Neuronal stem cell (in vitro differentiated cells): ENCODE measurements around the gene SAMD14.

ENCODE experiments used
- DNase-seq: peaks from one replicate; pipeline ENCODE4 v3.0.0-alpha.2; 2013; ENCODE audit warnings: low spot score
- H2AFZ ChIP-seq: one replicate; pipeline ENCODE4 v1.6.1; 2013; ENCODE audit warnings: mild to moderate bottlenecking, low read length, inconsistent platforms
- H2AK5ac ChIP-seq: 2 replicates; pipeline ENCODE4 v1.6.1; 2013; ENCODE audit warnings: low read depth, mild to moderate bottlenecking, inconsistent platforms, low read length, moderate library complexity, mixed read lengths
- H2BK120ac ChIP-seq: 2 replicates; pipeline ENCODE4 v1.6.1; 2013; ENCODE audit warnings: low read depth, mild to moderate bottlenecking, inconsistent platforms, low read length, moderate library complexity, mixed read lengths
- H2BK12ac ChIP-seq: one replicate; pipeline ENCODE4 v1.6.1; 2013; ENCODE audit warnings: low read length, inconsistent platforms
- H2BK15ac ChIP-seq: 2 replicates; pipeline ENCODE4 v1.6.1; 2013; ENCODE audit warnings: mild to moderate bottlenecking, low read length, inconsistent platforms, mixed read lengths
- H2BK5ac ChIP-seq: one replicate; pipeline ENCODE4 v1.6.1; 2013; ENCODE audit warnings: inconsistent platforms, mild to moderate bottlenecking, low read length, moderate library complexity
- H3K14ac ChIP-seq: one replicate; pipeline ENCODE4 v1.6.1; 2013; ENCODE audit warnings: low read length, inconsistent platforms
- H3K18ac ChIP-seq: 2 replicates; pipeline ENCODE4 v1.6.1; 2013; ENCODE audit warnings: low read length, inconsistent platforms
- H3K23ac ChIP-seq: 2 replicates; pipeline ENCODE4 v1.6.1; 2013; ENCODE audit warnings: low read depth, mild to moderate bottlenecking, mixed read lengths, low read length, inconsistent platforms; ENCODE audit not compliant: poor library complexity
- H3K27ac ChIP-seq: replicated peaks from 3 replicates; pipeline ENCODE4 v1.5.1; 2013; ENCODE audit warnings: low read length, inconsistent platforms
- H3K27me3 ChIP-seq, 3 experiments: 2 replicates each; pipeline ENCODE4 v1.6.1; 2013; ENCODE audit warnings: low read length in 3 of 3, mild to moderate bottlenecking in 2 of 3, inconsistent platforms in 1 of 3, low read depth in 1 of 3, mixed read lengths in 1 of 3, moderate library complexity in 1 of 3; ENCODE audit not compliant: control insufficient read depth in 3 of 3, insufficient read depth in 3 of 3
- H3K36me3 ChIP-seq, 2 donors: replicated peaks in 1 of 2; 2 replicates each; pipeline ENCODE4 v1.6.1; 2013; ENCODE audit warnings: low read length in 2 of 2; ENCODE audit not compliant: control insufficient read depth in 2 of 2, insufficient read depth in 2 of 2
- H3K4ac ChIP-seq: 2 replicates; pipeline ENCODE4 v1.6.1; 2013; ENCODE audit warnings: inconsistent platforms, mild to moderate bottlenecking, low read length, moderate library complexity
- H3K4me1 ChIP-seq, 2 donors: 1 replicate in 1 of 2; 2 replicates in 1 of 2; pipeline ENCODE4 v1.6.1; 2013; ENCODE audit warnings: low read length in 2 of 2, low read depth in 1 of 2; ENCODE audit not compliant: control insufficient read depth in 2 of 2, insufficient read depth in 1 of 2
- H3K4me2 ChIP-seq: one replicate; pipeline ENCODE4 v1.6.1; 2013; ENCODE audit warnings: mild to moderate bottlenecking, low read length, inconsistent platforms; ENCODE audit not compliant: insufficient read depth, poor library complexity, severe bottlenecking
- H3K4me3 ChIP-seq, 2 donors: 2 replicates each; pipeline ENCODE4 v1.5.1; 2013; ENCODE audit warnings: low read length in 2 of 2, mild to moderate bottlenecking in 2 of 2, inconsistent platforms in 1 of 2, moderate library complexity in 1 of 2
- H3K79me1 ChIP-seq: one replicate; pipeline ENCODE4 v1.6.1; 2013; ENCODE audit warnings: low read depth, mild to moderate bottlenecking, inconsistent platforms, low read length, moderate library complexity
- H3K9ac ChIP-seq: one replicate; pipeline ENCODE4 v1.6.1; 2013; ENCODE audit warnings: mild to moderate bottlenecking, low read depth, low read length, inconsistent platforms; ENCODE audit not compliant: poor library complexity
- H3K9me3 ChIP-seq, 2 donors: replicated peaks in 1 of 2; 2 replicates each; pipeline versions ENCODE3 to v1.6.1; 2013; ENCODE audit warnings: low read length in 2 of 2, mild to moderate bottlenecking in 2 of 2, inconsistent platforms in 1 of 2, low read depth in 1 of 2, mixed read lengths in 1 of 2, moderate library complexity in 1 of 2; ENCODE audit not compliant: control insufficient read depth in 2 of 2, insufficient read depth in 1 of 2
- H4K8ac ChIP-seq: one replicate; pipeline ENCODE4 v1.6.1; 2013; ENCODE audit warnings: low read depth, mild to moderate bottlenecking, inconsistent platforms, low read length, moderate library complexity
- H4K91ac ChIP-seq: one replicate; pipeline ENCODE4 v1.6.1; 2013; ENCODE audit warnings: low read length, low read depth, mild to moderate bottlenecking, inconsistent platforms; ENCODE audit not compliant: poor library complexity
- WGBS, 2 donors: extraction: QIAGEN DNeasy Blood & Tissue Kit; methylation state at CpG; one replicate each; pipeline ENCODE4 v1.1.7; 2013; ENCODE audit warnings: missing lambda C conversion rate in 2 of 2, mixed read lengths in 1 of 2; ENCODE audit not compliant: insufficient read length in 2 of 2, insufficient replicate concordance in 1 of 2; ENCODE audit errors: extremely low coverage in 2 of 2; 5-methylcytosine and 5-hydroxymethylcytosine counted together

Gene SAMD14

GRCh38 chr17:50070908-50071680, 58.9 kb downstream of the SAMD14 start:
- no peak overlapping the region for H4K91ac ChIP-seq
- no CpG with 5 or more reads among the region's 16 CpGs for WGBS, 2 donors
- H3K36me3 ChIP-seq, result no peaks in the 10 kb centered on the region

GRCh38 chr17:50067996-50068395, 62.0 kb downstream of the SAMD14 start:
- Histone ChIP-seq H3K4me2 (no peak overlapping the region), H3K36me3 (no peaks in the 10 kb centered on the region), H2BK15ac (no peak overlapping the region), H3K18ac (no peak overlapping the region), H3K4ac (no peak overlapping the region), H3K4me3 (no peak overlapping the region), H3K27ac (no peak overlapping the region), H3K4me1 (peaks cover 1 to 4% of the 10 kb centered on the region in 2 donors), H4K91ac (no peak overlapping the region), H3K23ac (peak overlapping the region; percentile 38), H3K79me1 (no peaks in the 10 kb centered on the region), H3K14ac (peak overlapping the region; percentile 66), H2AFZ (no peak overlapping the region), H2BK120ac (no peak overlapping the region), H4K8ac (no peak overlapping the region), H3K27me3 (no peaks in the 10 kb centered on the region), H3K9ac (no peak overlapping the region), H2AK5ac (no peak overlapping the region), H2BK12ac (no peak overlapping the region), H2BK5ac (no peak overlapping the region), H3K9me3 (no peaks in the 10 kb centered on the region)
- no peak for DNase-seq
- WGBS, 2 donors, result no CpG with 5 or more reads among the region's 13 CpGs

More at GRCh38 chr17:50070908-50071680, 58.9 kb downstream of the SAMD14 start:
- Histone ChIP-seq H3K18ac (no peak overlapping the region), H3K27me3 (no peaks in the 10 kb centered on the region), H3K9me3 (no peaks in the 10 kb centered on the region), H3K79me1 (no peaks in the 10 kb centered on the region), H3K4me1 (no peaks in the 10 kb centered on the region), H3K4me3 (no peak overlapping the region), H3K27ac (no peak overlapping the region), H2AK5ac (no peak overlapping the region), H4K8ac (no peak overlapping the region), H3K4me2 (no peak overlapping the region), H3K14ac (no peak overlapping the region), H3K9ac (no peak overlapping the region), H2BK12ac (no peak overlapping the region), H2BK5ac (no peak overlapping the region), H2BK15ac (no peak overlapping the region), H3K23ac (no peak overlapping the region), H3K4ac (no peak overlapping the region), H2BK120ac (no peak overlapping the region), H2AFZ (no peak overlapping the region)
- DNase-seq, result no peak

GRCh38 chr17:50066995-50067394, 63.0 kb downstream of the SAMD14 start:
- no peak overlapping the region for H4K8ac ChIP-seq
- no peak overlapping the region for H3K4me3 ChIP-seq
- no peak overlapping the region for H2BK15ac ChIP-seq
- no CpG with 5 or more reads among the region's 2 CpGs for WGBS, 2 donors
- no peaks in the 10 kb centered on the region for H3K36me3 ChIP-seq
- no peak overlapping the region for H2AFZ ChIP-seq
- no peaks in the 10 kb centered on the region for H3K79me1 ChIP-seq
- H3K23ac ChIP-seq, result no peak overlapping the region
- no peak overlapping the region for H2BK12ac ChIP-seq
- no peaks in the 10 kb centered on the region for H3K27me3 ChIP-seq
- no peak overlapping the region for H3K14ac ChIP-seq
- peaks cover 1 to 4% of the 10 kb centered on the region in 2 donors for H3K4me1 ChIP-seq
- H3K18ac ChIP-seq, result no peak overlapping the region
- H3K9me3 ChIP-seq, result no peaks in the 10 kb centered on the region
- no peak for DNase-seq
- no peak overlapping the region for H3K9ac ChIP-seq
- H2BK5ac ChIP-seq, result no peak overlapping the region
- H2BK120ac ChIP-seq, result no peak overlapping the region
- no peak overlapping the region for H3K27ac ChIP-seq
- H4K91ac ChIP-seq, result no peak overlapping the region
- no peak overlapping the region for H2AK5ac ChIP-seq
- H3K4ac ChIP-seq, result no peak overlapping the region
- no peak overlapping the region for H3K4me2 ChIP-seq

GRCh38 chr17:50065056-50065455, 64.9 kb downstream of the SAMD14 start:
- H3K27ac ChIP-seq, result no peak overlapping the region
- WGBS, 2 donors, result no CpG with 5 or more reads among the region's 3 CpGs
- no peak overlapping the region for H2BK15ac ChIP-seq
- peak overlapping the region; percentile 82 for H2AFZ ChIP-seq
- no peak for DNase-seq
- H3K4me1 ChIP-seq, result peaks cover 1 to 4% of the 10 kb centered on the region in 2 donors
- H3K9me3 ChIP-seq, result no peaks in the 10 kb centered on the region
- H3K9ac ChIP-seq, result no peak overlapping the region
- no peak overlapping the region for H3K4me3 ChIP-seq
- H4K91ac ChIP-seq, result no peak overlapping the region
- no peak overlapping the region for H3K23ac ChIP-seq
- H2BK120ac ChIP-seq, result no peak overlapping the region
- H3K79me1 ChIP-seq, result no peaks in the 10 kb centered on the region
- H3K4me2 ChIP-seq, result no peak overlapping the region
- no peaks in the 10 kb centered on the region for H3K36me3 ChIP-seq
- peak overlapping the region; percentile 25 for H3K14ac ChIP-seq
- H4K8ac ChIP-seq, result no peak overlapping the region
- H2AK5ac ChIP-seq, result no peak overlapping the region
- H2BK5ac ChIP-seq, result no peak overlapping the region
- no peaks in the 10 kb centered on the region for H3K27me3 ChIP-seq
- no peak overlapping the region for H3K4ac ChIP-seq
- H2BK12ac ChIP-seq, result no peak overlapping the region
- H3K18ac ChIP-seq, result no peak overlapping the region
